Stimulated activated CD8-positive, alpha-beta memory T cell treated with anti-CD3 and anti-CD28 coated beads, Interleukin-7, amount 100 ng/mL, for 48 hours (primary cell): ENCODE results near the gene PAGE3.

Experiments
- DNase-seq, 2 donors: peaks; one replicate each; pipeline ENCODE4 v3.0.0-alpha.2; 2020; ENCODE audit warnings: low read depth in 1 of 2; ENCODE audit errors: extremely low read depth in 1 of 2

The PAGE3 gene, protein sequence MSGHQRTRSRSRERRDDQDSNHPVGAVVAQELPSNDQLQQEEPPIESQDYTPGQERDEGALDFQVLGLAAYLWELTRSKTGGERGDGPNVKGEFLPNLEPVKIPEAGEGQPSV

DNA sequence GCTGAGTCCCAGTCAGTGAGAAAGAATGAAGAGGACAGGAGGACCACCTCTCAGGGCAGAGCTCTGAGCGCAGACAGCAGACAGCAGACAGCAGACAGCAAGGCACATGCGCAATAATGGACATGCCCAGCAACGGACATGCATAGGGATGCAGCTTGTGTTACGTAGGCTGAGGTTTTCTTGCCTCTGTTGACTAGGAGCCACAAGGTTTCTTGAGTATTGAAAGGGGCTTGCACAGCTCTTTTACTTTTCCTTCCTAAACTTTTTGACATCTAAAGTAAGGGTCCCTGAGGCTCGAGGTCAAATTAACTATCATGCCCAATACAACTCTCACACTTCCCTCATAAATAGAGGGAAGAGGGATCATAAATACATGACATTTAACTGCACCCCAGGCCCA lies at the start of gene PAGE3:
Gene PAGE3, minus strand, starts transcription at position 101 of the 400 bp plus-strand sequence. CDS start 1,013 bp downstream, outside the sequence.
- DNase-seq, result no peak

DNA sequence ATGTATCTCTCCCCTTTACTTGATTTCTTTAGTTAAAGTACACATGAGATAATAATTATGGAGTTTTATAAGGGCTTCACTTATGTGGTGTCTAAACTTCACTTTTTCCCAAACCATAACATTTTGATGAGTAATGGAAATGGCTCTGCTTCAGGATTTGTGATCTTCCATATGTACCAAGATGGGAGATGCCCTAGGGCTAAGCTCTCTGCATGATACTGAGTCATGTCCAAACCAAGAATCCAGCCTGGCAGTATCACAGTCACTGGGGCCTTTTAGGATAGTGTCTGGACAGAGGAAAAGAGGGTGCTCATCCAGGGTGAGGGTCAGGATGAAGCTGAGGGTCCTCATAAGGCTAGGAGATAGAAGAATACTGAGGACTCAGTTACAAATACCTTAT lies 47.9 kb upstream of the PAGE3 start:
- no peak for DNase-seq

DNA sequence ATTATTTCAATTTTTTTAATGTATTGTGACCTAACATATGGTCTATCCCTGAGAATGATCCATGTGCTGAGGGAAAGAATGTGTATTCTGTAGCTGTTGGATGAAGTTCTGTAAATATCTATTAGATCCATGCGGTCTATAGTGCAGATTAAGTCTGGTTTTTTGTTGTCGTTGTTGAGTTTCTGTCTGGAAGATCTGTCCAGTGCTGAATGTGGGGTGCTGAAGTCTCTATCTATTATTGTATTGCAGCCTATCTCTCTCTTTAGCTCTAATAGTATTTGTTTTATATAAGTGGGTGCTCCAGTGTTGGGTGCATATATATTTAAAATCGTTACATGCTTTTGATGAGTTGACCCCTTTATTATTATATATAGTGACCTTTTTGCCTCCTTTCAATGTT lies 26.2 kb upstream of the PAGE3 start:
- DNase-seq, result no peak

DNA sequence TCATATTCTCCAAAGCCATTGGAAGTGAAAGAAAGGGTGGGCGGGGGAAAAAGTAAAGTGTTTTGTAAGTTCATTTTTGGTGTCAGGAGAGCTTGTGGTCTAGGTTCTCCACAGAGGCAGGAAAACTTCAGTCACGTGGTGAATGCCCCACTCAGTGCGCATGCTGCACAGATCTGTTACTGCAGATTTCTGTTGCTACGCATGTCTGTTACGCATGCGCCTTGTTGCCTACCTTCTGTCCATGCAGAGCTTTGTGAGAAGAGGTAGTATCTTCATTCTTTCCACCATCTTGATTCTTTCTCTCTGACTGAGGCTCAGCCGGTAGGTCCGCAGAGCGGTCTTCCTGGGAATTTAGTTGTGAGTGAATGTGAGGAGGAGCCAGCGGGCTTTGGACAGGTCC lies 15.1 kb upstream of the PAGE3 start:
- no peak for DNase-seq

DNA sequence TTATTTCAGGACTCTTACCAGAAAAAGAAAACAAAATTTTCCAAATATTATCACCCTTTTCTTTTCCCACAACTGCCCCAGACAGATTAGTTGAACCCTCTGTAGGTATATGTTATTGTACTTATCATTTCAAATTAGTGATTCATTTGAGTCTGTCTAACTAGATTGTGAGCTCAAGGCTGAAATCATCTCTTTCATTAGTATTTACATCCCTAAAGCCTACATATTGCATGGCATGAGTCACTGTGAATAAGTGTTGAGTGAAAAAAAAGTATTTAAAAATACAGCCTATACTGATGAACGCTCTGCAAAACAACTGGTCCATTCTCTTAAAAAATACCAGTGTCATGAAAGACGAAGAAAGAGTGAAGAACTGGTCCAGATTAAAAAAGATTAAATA lies 3.9 kb downstream of the PAGE3 start:
- no peak for DNase-seq

DNA sequence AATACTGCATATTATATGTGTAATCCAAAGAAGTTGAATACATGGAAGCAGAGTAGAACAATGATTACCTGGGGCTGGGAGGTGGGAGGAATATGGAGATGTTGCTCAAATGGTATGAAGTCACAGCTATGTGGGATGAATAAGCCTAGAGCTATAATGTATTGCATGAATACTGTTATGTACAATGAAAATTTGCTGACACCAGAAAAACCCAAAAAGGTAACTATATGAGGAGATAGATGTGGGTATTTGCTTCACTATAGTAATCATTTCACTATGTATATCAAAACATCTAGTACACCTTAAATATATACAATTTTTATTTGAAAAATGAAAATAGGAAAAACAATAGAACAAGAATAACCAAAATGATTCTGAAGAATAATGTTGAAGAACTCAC lies 11.2 kb downstream of the PAGE3 start:
- DNase-seq, result no peak

DNA sequence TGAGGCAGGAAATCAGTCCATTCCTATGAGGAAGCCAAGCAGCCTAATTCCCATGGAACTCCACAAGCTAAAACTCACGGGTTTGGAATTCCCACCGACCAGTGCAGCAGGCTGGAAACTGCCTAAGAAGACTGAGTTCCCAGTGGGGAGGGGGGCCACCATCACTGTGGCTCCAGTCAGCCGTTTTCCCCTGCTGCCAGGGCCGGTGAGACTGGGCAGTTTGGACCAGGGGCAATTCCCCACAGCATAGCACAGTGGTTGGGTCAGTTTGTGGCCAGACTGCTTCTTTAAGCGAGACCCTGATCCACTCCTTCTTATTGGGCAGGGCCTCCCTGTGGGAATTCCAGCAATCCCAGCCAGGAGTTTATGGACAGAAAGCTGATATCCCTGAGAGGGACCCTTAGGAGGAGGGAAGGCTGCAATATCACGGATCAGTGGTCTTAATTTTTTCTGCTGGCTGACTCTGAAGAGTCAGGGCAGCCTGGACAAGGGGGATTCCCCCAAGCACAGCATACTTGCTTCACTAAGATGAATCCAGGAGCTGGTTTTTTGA lies 23.9 kb downstream of the PAGE3 start:
- no peak for DNase-seq

DNA sequence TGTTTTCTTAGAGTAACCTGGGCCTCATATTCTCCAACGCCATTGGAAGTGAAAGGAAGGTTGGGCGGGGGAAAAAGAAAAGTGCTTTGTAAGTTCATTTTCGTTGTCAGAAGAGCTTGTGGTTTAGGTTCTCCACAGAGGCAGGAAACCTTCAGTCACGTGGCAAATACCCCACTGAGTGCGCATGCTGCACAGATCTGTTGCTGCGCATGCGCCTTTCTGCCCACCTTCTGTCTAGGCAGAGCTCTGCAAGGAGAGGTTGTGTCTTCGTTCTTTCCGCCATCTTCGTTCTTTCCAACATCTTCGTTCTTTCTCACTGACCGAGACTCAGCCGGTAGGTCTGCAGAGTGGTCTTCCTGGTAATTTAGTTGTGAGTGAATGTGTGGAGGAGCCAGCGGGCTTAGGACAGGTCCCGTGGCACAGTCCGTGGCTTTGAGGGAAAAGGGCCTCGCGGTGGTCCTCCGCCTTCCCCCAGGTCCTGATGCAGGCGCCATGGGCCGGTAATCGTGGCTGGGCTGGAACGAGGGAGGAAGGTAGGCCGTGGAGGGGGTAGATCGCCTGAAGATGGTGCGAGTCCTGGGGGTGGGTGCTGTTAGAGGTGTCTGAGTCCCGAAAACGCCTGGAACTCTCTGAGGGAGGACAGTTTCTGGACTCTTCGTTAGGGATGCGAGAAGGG lies 44.5 kb downstream of the PAGE3 start, which contains the start of gene PAGE5:
Gene PAGE5, plus strand, starts transcription at position 228 of the 676 bp plus-strand sequence. CDS start 1,037 bp downstream, outside the sequence.
- DNase-seq, result no peak

DNA sequence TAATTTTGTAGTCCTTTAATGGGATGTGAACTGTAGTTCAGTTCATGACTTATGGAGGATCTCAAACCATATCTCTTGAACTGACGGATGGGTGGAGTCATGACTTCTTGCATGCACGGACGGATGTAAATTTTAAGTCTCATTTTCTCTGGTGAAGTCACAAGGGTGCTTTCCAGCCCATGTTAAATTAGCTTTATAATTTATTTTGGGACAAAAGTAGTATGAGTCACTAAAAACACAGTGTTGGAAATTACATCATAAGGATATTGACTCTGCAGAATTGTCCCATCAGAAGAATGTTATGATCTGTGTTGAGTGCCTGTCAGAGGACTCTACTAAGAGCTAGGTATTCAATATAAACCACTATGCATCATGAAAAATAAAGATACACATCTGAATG lies 51.3 kb downstream of the PAGE3 start:
- no peak for DNase-seq

DNA sequence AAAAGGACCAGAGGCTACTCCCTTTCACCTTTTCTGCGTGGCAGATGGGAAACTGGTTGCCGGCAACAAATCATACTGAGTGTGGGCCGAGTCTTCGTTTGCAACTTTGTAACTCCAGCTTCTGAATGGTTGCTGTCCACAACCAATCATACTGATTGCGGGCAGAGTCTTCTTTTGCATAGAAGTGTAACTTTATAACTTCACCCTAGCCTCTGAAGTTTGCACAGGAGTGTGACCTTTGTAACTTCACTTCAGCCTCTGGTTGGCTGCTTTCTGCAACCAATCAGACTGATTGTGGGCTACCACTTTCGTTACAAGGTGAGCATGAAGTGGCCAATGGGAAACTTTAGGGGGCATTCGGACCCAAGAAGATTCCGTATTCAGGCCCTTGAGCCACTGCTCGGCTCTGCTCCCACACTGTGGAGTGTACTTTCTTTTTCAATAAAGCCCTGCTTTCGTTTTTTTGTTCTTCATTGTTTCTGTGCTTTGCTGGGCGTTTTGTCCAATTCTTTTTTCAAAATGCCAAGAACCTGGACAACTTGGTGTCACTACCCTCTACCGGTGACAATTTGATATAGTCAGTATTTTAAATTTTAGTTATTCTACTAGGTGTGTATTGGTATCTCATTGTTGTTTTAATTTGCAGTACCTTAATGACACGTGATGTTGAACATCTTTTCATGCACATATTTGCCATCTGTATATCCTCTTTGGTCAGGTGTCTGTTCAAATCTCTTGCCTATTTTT lies 53.6 kb downstream of the PAGE3 start:
- DNase-seq, result no peak
